Immature natural killer cell (primary cell): Measurements from ENCODE around the gene CDH9. TPM values are rescaled to one million over a fixed set of nuclear protein-coding genes. Genes with fewer than 3 reads are reported as not detected.

Experiments
- DNase-seq, 3 donors: peaks; one replicate each; pipeline ENCODE4 v3.0.0; 2022; ENCODE audit warnings: mixed read lengths in 1 of 3
- H3K27ac Mint-ChIP-seq, 6 donors: one replicate each; pipeline ENCODE4 v1.8.0; 2020; ENCODE audit warnings: mixed read lengths in 6 of 6, mild to moderate bottlenecking in 5 of 6, inconsistent platforms in 4 of 6, moderate library complexity in 3 of 6
- H3K27me3 Mint-ChIP-seq, 3 donors: one replicate each; pipeline ENCODE4 v1.8.0; 2020 to 2021; ENCODE audit warnings: low read depth in 3 of 3, mild to moderate bottlenecking in 3 of 3, mixed read lengths in 3 of 3, moderate library complexity in 3 of 3, inconsistent platforms in 1 of 3
- H3K36me3 Mint-ChIP-seq, 3 donors: one replicate each; pipeline ENCODE4 v1.8.0; 2020; ENCODE audit warnings: mixed read lengths in 3 of 3, inconsistent platforms in 2 of 3, mild to moderate bottlenecking in 2 of 3
- H3K4me1 Mint-ChIP-seq, 2 donors: one replicate each; pipeline ENCODE4 v1.8.0; 2020; ENCODE audit warnings: inconsistent platforms in 2 of 2, mild to moderate bottlenecking in 2 of 2, mixed read lengths in 2 of 2, moderate library complexity in 1 of 2
- H3K4me3 Mint-ChIP-seq, 5 donors: one replicate each; pipeline ENCODE4 v1.8.0; 2020; ENCODE audit warnings: mild to moderate bottlenecking in 5 of 5, mixed read lengths in 5 of 5, inconsistent platforms in 3 of 5, moderate library complexity in 3 of 5
- H3K9me3 Mint-ChIP-seq, 6 donors: one replicate each; pipeline ENCODE4 v1.8.0; 2020; ENCODE audit warnings: mild to moderate bottlenecking in 6 of 6, mixed read lengths in 6 of 6, inconsistent platforms in 4 of 6, moderate library complexity in 3 of 6
- polyA plus RNA-seq, 3 donors: library from polyadenylated mRNA; unstranded; fragments of 300-500 nt; fragmentation: Illumina TruSeq; gene quantifications; one replicate each; pipeline ENCODE4 v1.2.3, GENCODE V29; 2021

The CDH9 gene
- polyA plus RNA-seq, 3 donors from 2014 or later, result not detected

DNA sequence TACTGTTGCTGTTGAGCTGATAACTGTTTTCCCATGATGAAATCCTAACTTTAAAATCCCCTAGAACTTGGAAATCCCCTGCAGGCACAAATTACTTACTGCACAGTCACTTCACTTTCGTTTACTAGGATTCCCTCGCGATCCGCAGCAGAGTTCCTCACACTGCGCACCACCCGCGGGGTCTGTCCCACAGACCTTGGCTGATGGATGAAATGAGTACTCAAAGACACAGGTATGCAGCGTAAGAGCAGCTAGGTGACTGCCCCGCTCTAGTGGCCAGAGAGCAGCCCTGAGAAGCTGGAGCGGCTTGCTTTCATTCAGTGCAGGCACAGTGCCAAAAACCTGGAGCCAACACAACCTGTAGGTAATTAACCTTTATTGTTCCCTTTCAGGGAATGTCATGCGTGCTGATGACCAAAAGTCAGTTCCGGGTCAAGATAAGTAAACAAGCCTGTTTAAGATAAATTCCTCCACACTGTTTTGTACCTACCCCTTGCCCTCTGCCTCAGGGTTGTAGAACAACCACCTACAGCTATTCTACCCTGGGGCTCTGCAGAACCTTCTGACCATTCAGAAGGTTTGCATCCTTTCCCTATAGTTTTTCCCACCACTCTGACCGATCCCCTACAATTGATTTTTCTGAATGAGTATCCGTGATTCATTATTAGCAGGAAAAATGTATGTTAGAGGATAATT, 191.2 kb downstream of the CDH9 start:
- Mint-ChIP-seq H3K27ac (no peak overlapping the region), H3K36me3 (no peaks in the 10 kb centered on the region), H3K27me3 (no peaks in the 10 kb centered on the region), H3K4me1 (no peaks in the 10 kb centered on the region), H3K9me3 (peaks cover 19 to 61% (median 38%) of the 10 kb centered on the region in 6 donors), H3K4me3 (no peak overlapping the region)
- DNase-seq, result no peak

DNA sequence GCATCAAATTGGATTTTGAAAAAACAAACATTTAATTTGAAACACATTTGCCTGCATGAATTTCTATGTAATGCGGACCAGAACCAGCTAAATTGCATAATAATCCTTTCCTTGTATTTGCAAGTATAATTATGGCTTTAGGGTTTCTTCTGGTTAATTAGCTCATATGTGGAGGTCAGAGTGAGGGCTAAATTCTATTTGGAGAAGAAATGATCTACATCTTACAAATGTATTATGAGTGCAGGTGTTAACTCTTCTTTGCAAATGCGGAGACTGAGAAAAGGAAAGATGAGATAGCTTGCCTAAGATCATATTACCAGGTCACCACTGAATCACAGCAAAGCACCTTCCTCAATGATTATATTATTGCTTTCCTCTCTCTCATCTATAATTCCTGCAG, 194.7 kb downstream of the CDH9 start:
- DNase-seq, result no peak
- H3K4me1 Mint-ChIP-seq, result no peaks in the 10 kb centered on the region
- H3K27ac Mint-ChIP-seq, result no peak overlapping the region
- no peak overlapping the region for H3K4me3 Mint-ChIP-seq
- H3K27me3 Mint-ChIP-seq, result no peaks in the 10 kb centered on the region
- H3K36me3 Mint-ChIP-seq, result no peaks in the 10 kb centered on the region
- H3K9me3 Mint-ChIP-seq, result peaks cover 26 to 52% (median 37%) of the 10 kb centered on the region in 6 donors

DNA sequence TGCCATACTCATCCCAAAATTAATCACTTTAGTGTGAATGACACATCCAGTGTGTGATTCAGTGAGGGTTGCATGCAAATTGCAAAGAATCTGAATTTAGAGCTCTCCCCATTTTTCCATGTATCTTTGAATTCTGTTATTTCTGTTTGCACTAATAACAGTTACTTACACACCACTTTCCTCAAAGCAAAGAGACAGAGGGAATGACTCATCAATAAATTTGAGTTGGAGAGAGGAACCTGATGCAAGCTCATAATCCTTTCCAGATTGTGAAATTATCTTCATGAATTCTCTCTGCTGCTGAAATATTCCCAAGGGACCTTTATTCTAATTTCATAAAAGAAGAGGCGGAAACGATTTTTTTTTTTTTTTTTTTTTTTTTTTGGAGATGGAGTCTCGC, 204.8 kb downstream of the CDH9 start:
- no peak for DNase-seq
- Mint-ChIP-seq H3K4me1 (no peaks in the 10 kb centered on the region), H3K27ac (no peak overlapping the region), H3K9me3 (peaks cover 13 to 59% (median 47%) of the 10 kb centered on the region in 6 donors), H3K27me3 (peaks cover 0 to under 1% (median 0%) of the 10 kb centered on the region in 3 donors), H3K4me3 (no peak overlapping the region), H3K36me3 (no peaks in the 10 kb centered on the region)
